Bronchial epithelial cell (primary cell): ENCODE measurements around the gene BCO1. TPM values are rescaled to one million over a fixed set of nuclear protein-coding genes. Genes with fewer than 3 reads are reported as not detected.

ENCODE experiments used
- DNase-seq: peaks from one replicate; pipeline ENCODE4 v3.0.0-alpha.2; 2010; ENCODE audit warnings: low read depth
- FAIRE-seq: peaks from 2 replicates; lab custom pipeline; 2011; peaks lifted over from hg19 to GRCh38; lab: Jason Lieb, UNC
- H3K27me3 ChIP-seq: 2 replicates; pipeline ENCODE4 v1.5.1; 2011; ENCODE audit warnings: low read length; ENCODE audit not compliant: control insufficient read depth, insufficient read depth
- H3K36me3 ChIP-seq: 2 replicates; pipeline ENCODE4 v1.5.1; 2011; ENCODE audit warnings: low read length; ENCODE audit not compliant: control insufficient read depth, insufficient read depth
- H3K4me3 ChIP-seq: 2 replicates; pipeline ENCODE4 v1.5.1; 2011; ENCODE audit warnings: mild to moderate bottlenecking, low read depth, low read length, control low read depth
- CTCF ChIP-seq: IDR thresholded peaks from 2 replicates; pipeline ENCODE4 v1.5.1; 2011; ENCODE audit warnings: mild to moderate bottlenecking, moderate library complexity, low read length, control low read depth, inconsistent platforms; ENCODE audit not compliant: insufficient read depth, severe bottlenecking
- total RNA-seq: library from RNA; depleted of rRNA; stranded (reverse); fragments of >200 nt; gene quantifications from 2 replicates; pipeline ENCODE4 v1.2.1, GENCODE V29; 2014

BCO1 gene
- total RNA-seq, 1 donor from 2014 or later, result not detected

GRCh38 chr16:81214745-81215166 lies 23.7 kb upstream of the BCO1 start:
- no peak overlapping the region for H3K4me3 ChIP-seq
- no peaks in the 10 kb centered on the region for H3K27me3 ChIP-seq
- H3K36me3 ChIP-seq, result no peaks in the 10 kb centered on the region
- DNase-seq (peak; percentile 13), FAIRE-seq (no peak)
- peak; percentile 63 for TF ChIP-seq CTCF

GRCh38 chr16:81216114-81216513 lies 22.4 kb upstream of the BCO1 start:
- Histone ChIP-seq H3K4me3 (no peak overlapping the region), H3K27me3 (no peaks in the 10 kb centered on the region), H3K36me3 (no peaks in the 10 kb centered on the region)
- FAIRE-seq, result no peak
- TF ChIP-seq CTCF, result no peak
- no peak for DNase-seq

- no peaks in the 10 kb centered on the region for H3K27me3 ChIP-seq
- no peak for FAIRE-seq
These were observed 21.8 kb upstream of the BCO1 start for GRCh38 chr16:81216706-81217105.

GRCh38 chr16:81219151-81219550 lies 19.3 kb upstream of the BCO1 start:
- DNase-seq, result no peak
- Histone ChIP-seq H3K4me3 (no peak overlapping the region), H3K27me3 (no peaks in the 10 kb centered on the region), H3K36me3 (no peaks in the 10 kb centered on the region)
- no peak for FAIRE-seq
- TF ChIP-seq CTCF, result no peak

More at GRCh38 chr16:81216706-81217105, 21.8 kb upstream of the BCO1 start:
- no peak for TF ChIP-seq CTCF
- DNase-seq, result no peak
- Histone ChIP-seq H3K36me3 (no peaks in the 10 kb centered on the region), H3K4me3 (no peak overlapping the region)

GRCh38 chr16:81220349-81220748 lies 18.1 kb upstream of the BCO1 start:
- no peaks in the 10 kb centered on the region for H3K27me3 ChIP-seq
- TF ChIP-seq CTCF, result no peak
- no peaks in the 10 kb centered on the region for H3K36me3 ChIP-seq
- no peak for FAIRE-seq
- DNase-seq, result no peak
- no peak overlapping the region for H3K4me3 ChIP-seq

GRCh38 chr16:81221731-81222130 lies 16.8 kb upstream of the BCO1 start:
- Histone ChIP-seq H3K4me3 (no peak overlapping the region), H3K27me3 (no peaks in the 10 kb centered on the region), H3K36me3 (no peaks in the 10 kb centered on the region)
- no peak for FAIRE-seq
- TF ChIP-seq CTCF, result no peak
- no peak for DNase-seq
